CD4-positive, alpha-beta T cell treated with Interferon alpha-2 for 1 hour (primary cell): ENCODE results near the gene BEND3.

Experiments used
- DNase-seq, 2 donors: peaks; one replicate each; pipeline ENCODE4 v3.0.0-alpha.2; 2020 to 2022

Gene BEND3

DNA sequence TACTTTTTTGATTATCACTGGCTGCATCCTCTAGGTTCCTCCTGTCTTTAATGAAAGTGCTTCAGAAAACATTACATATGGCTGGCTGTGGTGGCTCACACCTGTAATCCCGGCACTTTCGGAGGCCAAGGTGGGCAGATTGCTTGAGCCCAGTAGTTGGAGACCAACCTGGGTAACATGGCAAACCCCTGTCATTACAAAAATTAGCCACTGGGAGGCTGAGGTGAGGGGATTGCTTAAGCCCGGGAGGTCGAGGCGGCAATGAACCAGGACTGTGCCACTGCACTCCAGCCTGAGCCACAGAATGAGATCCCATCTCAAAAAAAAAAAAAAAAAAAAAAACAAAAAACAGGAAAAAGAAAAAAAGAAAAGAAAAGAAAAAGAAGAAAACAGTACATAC is 35.3 kb downstream of the BEND3 start:
- DNase-seq = no peak

DNA sequence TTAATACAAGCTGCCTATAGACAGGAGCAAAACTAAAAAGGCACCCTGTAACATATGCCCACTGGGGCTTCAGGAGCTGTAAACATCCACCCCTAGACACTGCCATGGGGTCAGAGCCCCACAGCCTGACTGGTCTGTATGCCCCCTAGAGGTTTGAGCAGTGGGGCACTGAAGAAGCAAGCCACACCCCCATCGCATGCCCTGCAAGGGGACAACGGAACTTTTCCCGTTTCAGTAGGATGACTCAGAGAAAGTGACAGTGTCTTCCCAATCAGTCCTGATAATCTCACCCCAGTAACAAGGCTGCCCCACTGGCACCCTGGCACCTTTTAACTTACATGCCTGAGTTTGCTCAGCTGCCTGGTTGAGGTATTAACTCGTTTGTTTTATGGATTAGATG is 35.9 kb downstream of the BEND3 start:
- DNase-seq = no peak

DNA sequence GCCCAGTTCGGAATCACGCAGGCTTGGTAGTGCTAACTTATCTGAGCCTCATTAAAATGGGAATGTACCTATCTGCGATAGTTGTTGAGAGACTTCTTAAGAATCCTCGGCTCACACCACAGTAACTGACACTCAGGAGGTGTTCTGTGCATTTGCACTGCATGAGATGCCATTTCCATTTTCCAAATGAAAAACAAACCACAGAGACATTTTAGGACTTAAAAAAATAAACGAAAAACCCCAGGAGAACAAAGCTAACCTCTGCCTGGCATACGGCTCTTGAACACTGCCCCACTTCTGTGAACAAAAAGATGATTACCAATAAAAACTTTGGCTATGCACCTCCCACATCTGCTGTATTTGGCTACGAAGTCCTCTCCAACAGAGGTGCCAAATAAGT is 37.6 kb downstream of the BEND3 start:
- DNase-seq = no peak

DNA sequence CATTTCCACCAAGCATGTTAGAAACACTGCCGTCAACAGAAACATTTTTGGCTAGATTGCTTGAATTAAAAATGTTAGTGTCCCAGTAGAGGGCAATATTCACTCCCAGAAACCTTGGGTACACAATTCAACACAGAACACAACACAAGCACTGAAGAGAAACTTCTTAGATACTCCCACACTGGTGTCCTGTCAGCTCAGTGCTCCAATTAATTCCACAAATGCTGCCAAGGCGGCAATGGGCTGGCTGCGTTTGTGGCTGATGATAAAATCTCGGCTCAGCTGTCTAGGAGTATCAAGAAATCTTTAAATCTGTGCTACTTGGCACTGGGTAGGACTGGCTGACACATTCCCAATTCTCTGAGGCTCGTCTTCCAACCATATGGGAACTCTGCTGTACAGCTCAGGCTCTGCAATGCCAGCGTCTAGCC is 39.3 kb downstream of the BEND3 start:
- no peak for DNase-seq

DNA sequence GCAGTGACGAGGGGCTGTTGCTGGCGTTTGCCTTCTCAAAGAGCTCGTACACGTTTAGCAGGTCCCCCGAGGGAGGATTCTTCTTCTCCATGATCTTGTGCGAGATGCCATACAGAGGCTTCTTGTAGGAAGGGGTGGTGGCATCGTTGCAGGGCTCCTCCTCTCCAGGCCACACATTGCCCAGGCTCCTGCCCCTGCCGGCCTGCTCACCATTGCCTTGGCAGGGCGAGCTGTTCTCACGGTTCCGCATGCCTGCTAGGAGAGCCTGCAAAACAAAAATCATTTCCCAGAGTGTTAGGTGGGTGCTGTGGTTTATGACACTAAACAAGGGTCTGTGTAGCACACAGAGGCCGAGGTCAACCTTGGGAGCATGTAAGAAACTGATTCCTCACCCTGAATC is 44.6 kb downstream of the BEND3 start:
- DNase-seq = no peak

DNA sequence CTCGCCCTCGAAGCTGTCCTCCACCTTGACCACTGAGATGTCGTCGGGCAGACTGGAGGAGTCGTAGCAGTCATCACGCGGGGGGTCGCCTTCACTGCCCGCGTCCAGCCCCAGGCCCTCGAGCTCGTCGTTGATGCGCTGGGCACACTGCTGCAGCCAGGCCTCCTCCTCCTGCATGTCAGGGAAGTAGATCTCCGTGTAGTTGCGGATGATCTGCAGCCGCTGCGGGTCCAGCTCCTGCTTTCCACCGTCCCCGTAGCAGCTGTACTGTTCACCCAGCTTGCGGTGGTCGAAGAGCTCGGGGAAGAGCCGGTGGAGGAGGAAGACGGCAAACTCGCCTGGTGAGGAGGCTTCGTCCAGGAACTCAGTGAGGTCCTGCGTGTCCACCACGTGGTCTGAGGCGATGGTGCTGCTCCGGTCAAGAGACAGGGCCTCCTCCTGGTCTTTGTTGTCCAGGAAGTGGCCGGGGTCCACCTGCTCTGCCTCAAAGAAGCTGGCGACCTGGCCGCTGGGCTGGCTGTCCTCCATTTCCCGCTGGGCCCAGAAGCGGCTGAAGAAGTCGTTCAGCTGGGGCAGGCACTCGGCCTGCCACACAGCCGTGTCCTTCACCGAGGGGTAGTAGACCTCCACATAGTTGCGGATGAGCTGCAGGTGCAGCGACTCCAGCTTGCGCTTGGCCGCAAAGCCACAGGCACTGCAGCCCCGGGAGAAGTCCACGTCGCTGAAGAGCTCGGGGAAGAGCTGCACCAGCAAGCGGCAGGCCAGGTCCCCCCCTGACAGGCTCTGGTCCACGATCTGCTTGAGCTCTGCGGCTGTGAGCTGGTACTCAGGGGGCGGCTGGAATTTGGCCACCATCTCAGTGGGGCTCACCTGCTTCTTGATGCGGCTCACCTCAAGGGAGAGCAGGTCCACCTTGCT is 45.4 kb downstream of the BEND3 start:
- no peak for DNase-seq

DNA sequence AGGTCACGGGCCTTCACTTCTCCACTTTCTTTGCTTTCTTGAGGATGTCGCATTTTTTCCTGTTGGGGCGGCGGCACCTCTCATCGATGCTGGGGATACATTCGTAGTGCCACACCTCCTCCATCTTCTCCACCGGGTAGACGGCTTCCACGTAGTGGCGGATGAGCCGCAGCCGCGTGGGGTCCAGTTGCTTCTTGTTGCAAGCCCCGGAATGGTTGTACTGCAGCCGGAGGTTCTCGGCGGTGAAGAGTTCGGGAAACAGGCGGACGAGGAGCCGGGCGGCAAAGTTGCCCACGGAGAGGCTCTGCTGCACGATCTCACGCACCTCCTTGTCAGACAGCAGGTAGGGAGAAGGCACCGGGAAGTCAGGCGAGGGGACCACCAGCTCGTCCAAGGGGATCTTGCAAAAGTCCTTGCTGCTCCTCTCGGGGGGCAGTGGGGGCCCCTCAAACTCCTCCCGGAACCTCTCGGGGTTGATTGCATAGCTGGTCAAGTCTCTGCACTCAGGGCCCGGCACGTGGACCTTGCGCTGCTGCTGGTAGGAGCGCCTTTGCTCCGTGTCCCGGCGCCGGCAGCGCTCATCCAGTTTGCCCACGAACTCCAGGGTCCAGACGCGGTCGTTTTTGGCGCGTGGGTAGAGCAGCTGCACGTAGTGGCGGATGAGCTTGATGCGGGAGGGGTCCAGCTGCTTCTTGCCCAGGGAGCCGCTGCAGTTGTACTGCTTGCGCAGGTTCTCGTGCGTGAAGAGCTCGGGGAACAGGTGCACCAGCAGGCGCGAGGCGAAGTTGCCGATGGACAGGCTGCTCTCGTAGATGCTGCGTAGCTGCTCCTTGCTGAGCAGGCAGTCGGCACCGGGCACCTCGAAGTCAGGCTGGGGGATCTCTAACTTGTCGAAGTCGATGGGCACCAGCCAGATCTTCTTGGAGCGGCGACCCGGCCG is 46.4 kb downstream of the BEND3 start:
- DNase-seq = no peak

DNA sequence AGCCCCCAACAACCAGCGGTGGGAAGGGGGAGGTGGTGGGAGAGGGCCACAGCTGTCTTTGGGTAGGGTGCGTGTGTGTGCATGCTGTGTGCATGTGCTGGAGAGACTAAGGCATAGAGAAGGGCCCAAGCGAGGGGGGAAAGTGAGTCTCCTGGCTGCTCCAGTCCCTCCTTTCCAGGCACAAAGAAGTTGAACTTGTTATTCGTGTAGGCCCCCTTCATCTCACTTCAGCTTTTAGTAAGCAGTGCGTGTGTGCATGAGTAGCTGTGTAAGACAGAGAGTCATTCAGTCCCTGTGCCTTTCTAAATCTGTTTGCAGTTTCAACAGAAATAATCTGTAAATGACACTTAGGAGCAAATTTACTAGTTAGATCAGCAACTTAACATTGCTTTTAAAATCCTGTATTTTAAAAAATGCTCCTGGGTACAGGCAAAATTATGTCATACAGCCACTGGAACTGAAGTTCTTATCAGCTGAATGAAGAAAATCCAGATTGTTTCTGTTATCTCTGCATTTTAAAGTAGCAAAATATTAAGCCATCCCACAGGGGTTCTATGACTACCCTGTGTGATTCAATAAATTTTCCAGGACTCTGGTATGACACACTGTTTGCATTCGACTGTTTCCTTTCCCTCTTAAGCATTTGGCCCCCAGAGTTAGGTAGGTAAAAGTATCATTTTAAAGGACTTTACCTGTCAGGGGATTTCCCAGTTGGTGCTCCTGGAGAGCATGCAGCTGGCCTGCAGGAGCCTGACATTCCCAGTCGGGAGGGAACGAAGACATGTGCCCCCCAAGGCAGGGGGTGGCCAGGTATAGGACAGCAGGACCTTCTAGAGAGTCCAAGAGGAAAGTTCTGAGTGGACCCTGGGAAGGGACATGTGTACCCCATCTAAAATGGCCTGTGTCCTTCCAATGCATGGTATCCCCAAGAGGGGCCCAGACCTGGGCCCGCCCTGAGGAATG is 48.3 kb downstream of the BEND3 start:
- no peak for DNase-seq

DNA sequence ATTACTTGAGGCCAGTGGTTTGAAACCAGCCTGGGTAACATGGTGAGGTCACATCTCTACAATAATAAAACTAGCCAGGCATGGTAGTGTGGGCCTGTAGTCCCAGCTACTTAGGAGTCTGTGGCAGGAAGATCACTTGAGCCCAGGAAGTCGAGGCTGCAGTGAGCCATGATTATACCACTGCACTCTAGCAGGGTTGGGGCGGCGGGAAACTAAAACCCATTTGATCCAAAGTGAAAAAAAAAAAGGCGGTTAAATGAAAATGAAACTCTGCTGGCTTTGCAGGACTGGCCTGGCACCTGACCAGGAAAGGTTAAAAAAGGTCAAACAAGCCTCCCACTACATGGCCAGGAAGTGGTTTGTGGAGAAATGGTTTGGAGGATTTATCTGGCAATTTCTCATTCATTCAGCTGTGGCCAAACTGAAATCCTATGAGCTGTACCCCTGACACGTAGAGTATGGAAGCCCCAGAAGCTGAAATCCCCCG is 50.7 kb downstream of the BEND3 start:
- DNase-seq = peak in 1 of 2 donors; percentile 12

DNA sequence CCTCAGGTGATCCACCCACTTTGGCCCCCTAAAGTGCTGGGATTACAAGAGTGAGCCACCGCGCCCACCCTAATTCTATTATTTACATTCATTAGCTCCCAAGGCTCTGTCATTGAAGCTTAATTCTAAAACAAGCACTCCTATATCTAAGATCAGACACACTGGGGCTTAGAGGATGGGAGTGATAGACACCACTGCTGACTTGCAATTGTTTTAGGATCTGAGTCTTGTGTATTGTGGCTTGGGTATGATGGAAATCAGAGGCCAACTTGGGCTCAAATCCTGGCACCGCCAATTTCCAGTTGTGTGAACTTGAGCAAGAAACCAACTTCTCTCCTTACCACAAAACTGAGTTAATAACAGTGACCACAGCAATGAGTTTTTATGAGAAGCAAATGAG is 52.6 kb downstream of the BEND3 start:
- no peak for DNase-seq

DNA sequence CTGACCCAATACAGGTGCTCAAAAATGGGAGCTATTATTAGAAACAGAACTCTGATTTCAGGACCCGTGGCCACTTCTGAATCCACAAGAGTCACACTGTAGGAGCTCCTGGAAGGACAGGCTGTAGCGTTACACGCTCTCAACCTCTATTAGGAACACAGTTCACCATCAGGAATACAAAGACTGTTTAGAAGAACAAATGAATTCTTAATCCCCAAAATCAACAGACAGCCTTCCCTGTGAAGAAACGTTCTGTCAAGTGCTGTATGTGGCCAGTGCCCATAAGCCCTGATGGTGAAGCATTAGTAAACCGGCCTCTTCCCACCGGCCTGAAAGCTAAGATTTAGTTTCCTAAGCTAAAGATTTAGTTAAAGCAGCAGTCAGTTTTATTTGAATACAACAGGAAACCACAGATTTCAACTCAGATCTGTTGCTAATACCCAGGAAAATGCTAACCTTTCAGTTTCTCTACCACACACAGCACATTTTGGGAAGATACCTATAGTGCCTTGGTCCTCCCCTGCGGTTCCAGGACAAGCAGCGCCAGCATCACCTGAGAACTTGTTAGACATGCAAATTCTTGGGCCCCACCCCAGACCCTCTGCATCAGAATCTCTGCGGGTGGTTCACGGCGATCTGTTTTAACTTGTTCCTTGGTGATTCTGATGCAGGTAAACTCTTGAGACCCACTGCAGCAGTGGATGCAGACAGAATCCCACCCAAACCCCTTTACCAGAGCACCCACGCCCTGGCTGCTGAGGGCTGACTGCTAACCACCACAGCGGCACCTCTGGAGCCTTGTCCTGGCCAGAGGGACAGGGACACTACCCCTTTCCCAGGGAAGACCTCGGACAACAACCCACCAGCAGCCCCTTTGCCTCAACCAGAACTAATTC is 53.9 kb downstream of the BEND3 start:
- peak in 1 of 2 donors; percentile 30 for DNase-seq

DNA sequence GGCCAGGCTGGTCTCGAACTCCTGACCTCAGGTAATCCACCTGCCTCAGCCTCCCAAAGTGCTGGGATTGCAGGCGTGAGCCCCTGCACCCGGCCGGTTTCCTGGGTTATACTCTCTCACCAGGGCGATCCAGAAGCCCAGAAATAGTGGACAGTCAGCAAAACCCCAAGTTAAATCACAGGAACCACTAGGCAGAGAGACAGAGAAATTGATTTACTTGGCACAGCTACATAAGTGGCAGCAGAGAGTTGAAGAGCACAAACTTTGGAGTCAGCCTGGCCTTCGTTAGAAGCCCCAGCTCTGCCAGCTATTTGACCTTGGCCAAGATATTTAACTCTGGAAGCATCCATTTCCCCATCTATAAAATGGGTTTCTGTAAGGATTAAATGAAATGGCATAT is 54.6 kb downstream of the BEND3 start:
- DNase-seq = no peak

DNA sequence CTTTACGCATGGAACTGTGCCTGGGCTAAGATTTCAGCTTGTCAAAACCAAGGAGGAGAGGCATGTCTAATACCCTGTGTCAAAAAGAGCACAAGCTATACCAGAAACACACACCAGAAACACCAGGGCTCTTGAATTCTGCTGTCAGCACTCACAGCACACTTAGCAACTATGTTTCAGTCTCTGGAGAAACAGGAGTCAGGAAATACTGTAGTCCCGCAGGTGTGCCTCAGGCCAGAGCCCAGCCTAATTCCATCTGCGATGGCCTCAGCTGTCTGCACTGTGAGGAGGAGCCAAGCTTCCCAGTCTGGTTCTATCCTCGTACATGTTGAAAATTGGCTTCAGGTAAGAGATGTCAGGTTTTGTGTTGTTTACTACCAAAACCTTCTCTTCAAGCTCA is 55.7 kb downstream of the BEND3 start:
- no peak for DNase-seq

DNA sequence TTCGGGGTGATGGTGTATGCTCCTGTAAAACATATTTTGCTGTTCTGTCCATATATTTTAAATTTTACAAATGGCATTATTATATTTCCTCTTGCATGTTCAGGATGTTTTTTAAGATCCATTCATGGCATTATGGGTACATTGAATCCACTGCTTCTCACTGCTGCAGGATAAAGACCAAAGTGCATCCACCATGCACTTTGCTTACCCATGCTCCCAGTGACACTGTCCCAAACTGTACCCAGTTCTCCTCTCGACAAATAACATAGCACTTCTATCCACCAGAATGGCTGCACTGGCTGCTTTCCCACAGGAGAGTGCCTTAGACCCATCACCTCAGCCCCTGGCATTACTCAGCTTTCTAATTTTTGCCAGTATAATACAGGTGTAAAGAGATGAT is 57.6 kb downstream of the BEND3 start:
- no peak for DNase-seq

DNA sequence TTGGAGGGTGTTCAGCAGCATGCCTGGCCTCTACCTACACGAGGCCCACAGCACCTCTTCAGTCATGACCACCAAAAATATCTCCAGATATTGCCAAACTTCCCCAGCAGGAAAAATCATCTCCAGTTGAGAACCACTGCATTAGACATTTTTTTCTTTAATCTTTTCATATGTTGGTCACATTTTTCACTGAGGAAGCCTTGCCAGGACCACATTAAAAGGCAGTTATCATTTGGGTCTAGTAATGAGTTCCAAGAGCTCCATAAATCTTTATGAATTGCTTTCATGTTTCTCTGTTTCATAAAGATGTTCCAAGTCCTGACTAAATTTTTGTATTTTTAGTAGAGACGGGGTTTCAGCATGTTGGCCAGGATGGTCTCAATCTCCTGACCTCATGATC is 58.5 kb downstream of the BEND3 start:
- DNase-seq = no peak

DNA sequence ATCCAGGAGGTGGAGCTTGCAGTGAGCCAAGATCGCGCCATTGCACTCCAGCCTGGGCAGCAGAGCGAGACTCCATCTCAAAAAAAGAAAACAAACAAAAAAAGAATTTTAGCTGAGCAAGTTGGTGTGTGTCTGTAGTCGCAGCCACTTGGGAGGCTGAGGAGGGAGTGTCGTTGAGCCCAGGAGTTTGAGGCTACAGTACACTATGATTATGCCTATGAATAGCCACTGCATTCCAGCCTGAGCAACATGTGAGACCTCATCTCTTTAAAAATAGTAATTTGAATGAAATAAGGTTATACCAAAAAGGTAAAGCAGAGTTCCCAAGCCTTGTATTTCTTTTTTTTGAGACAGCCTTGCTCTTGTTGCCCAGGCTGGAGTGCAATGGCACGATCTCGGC is 67.5 kb downstream of the BEND3 start:
- DNase-seq = no peak

DNA sequence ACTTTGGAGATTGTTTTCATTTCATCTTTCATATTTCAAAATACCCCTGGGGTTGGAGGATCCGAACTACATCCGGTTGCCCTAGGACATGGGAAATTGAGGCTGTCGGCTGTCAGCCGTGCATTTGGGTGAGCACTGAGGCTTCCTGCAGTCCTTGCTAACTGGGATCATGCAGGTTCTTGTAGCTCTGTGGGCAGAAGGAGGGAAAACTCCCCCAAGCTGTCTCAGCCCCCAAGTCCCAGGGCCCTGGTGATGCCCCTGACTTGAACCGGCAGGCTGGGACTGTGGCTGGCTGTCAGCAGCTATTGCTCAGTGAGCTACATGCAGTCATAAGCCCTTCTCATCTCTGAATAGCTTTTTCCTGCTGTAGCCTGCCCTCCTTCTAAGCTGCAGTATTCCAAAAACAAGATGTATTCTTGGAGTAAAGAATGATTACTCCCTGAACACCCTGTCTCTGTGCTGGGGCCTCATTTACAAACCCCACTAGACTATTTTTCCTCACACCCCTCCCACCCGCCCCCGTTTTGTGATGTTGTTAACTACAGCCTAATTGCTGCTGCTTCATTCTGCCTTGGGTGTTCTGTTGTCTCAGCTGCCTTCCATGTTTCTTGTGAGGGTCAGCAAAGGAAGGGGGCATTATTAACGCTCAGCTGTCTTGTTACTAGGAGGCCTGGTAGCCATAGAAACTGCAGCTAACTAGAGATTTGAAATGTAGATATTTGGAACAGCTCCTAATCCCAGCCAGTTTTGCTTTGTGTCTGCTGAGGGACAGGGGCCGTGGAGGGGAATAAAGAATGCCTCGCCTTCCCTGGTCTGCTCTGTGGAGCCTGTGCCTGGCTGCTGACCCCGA is 69.3 kb downstream of the BEND3 start:
- DNase-seq = no peak

DNA sequence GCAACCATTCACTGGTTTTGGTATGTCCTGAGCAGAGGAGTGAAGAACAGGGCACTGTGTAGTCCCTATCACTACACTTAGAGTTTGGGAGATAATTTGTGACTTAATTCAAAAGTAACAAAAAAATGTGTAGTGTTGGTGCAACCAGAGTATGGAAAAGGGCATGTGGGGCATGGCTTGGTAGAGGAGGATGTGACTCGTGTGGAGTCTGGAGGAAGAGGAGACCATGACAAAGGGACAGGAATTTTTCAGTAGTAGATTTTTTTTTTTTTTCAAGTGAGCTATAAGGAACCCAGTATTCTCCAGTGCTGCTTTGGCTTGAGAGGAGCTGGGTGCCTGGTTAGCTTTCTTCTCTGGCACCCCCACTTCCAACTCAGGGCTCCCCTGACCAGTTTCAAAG is 82.2 kb downstream of the BEND3 start:
- DNase-seq = no peak

DNA sequence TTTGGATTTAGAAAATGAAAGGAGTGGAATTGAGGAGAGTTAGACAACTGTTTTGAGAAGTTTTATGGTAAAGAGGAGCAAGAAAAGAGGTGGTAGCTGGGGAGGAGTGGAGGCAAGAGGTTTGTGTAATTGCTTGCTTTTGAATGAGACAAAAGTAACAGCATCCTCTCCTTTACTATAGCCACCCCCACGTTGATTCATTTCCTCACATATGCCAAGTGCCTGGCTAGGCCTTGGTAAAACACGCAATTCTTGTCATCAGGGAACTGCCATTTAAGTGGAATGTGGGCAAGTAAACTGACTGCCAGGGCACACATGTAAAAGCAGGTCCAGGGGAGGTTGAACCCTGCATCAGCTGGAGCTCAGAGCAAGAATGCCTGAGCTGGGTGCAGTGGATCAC is 83.3 kb downstream of the BEND3 start:
- DNase-seq = no peak

DNA sequence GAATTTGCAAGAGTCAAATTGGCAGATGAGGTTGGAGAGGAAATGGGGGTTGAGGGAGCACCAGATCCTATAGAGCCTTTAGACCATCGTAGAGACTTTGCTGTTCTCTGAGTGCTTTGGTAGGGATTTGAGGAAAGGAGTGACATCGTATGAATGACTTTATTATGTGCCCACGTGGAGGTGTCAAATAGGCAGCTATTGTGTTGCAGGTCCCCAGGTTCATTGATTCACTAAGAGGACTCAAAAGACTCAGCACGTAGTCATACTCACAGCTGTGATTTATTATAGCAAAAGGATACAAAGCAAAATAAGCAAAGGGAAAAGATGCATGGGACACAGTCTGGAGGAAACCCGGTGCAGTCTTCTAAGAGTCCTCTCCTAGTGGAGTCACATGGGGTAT is 85.2 kb downstream of the BEND3 start:
- DNase-seq = no peak
